GM04504 (cell line): ENCODE data around the gene ACAP3.

Experiments used
- DNase-seq: peaks from one replicate; pipeline ENCODE4 v3.0.0-alpha.2; 2012; ENCODE audit warnings: low read depth

Gene ACAP3

GRCh38 chr1:1299686-1300351 lies 7.9 kb downstream of the ACAP3 start:
- DNase-seq = no peak

- DNase-seq = no peak
Measured at GRCh38 chr1:1298861-1299685, 8.7 kb downstream of the ACAP3 start.

- no peak for DNase-seq
Measured at GRCh38 chr1:1297802-1298424, 9.8 kb downstream of the ACAP3 start.

- DNase-seq = no peak
Measured at GRCh38 chr1:1296070-1297061, 11.4 kb downstream of the ACAP3 start.

GRCh38 chr1:1295154-1295923 lies 12.4 kb downstream of the ACAP3 start:
- no peak for DNase-seq

- DNase-seq = no peak
Measured at GRCh38 chr1:1294250-1294890, 13.4 kb downstream of the ACAP3 start.

- no peak for DNase-seq
Measured at GRCh38 chr1:1293263-1294249, 14.2 kb downstream of the ACAP3 start.

GRCh38 chr1:1292851-1293250 lies 14.9 kb downstream of the ACAP3 start:
- no peak for DNase-seq

- DNase-seq = no peak
Measured at GRCh38 chr1:1292442-1292779, 15.3 kb downstream of the ACAP3 start.

- DNase-seq = no peak
Measured at GRCh38 chr1:1291548-1292441, 15.9 kb downstream of the ACAP3 start.

GRCh38 chr1:1291023-1291528 lies 16.7 kb downstream of the ACAP3 start:
- DNase-seq = no peak

GRCh38 chr1:1290238-1290731 lies 17.4 kb downstream of the ACAP3 start:
- DNase-seq = no peak

GRCh38 chr1:1287288-1288110 lies 20.2 kb downstream of the ACAP3 start:
- DNase-seq = no peak

- no peak for DNase-seq
Measured at GRCh38 chr1:1286313-1287261, 21.1 kb downstream of the ACAP3 start.

- DNase-seq = no peak
Measured at GRCh38 chr1:1285611-1286311, 22.0 kb downstream of the ACAP3 start.
